NOMO-1 treated with dmso at 0.1 percent for 144 hours (cell line): ENCODE results near the gene TOMM20L.
"Not testable (repeated sequence)": the region's sequence is repeated elsewhere in the genome, so short reads cannot be mapped to it uniquely, and the experiment has no call there.

Experiments used
- DNase-seq: peaks from one replicate; lab custom pipeline; 2025; ENCODE audit not compliant: unreplicated experiment; lab: John Stamatoyannopoulos, UW

Gene TOMM20L

DNA sequence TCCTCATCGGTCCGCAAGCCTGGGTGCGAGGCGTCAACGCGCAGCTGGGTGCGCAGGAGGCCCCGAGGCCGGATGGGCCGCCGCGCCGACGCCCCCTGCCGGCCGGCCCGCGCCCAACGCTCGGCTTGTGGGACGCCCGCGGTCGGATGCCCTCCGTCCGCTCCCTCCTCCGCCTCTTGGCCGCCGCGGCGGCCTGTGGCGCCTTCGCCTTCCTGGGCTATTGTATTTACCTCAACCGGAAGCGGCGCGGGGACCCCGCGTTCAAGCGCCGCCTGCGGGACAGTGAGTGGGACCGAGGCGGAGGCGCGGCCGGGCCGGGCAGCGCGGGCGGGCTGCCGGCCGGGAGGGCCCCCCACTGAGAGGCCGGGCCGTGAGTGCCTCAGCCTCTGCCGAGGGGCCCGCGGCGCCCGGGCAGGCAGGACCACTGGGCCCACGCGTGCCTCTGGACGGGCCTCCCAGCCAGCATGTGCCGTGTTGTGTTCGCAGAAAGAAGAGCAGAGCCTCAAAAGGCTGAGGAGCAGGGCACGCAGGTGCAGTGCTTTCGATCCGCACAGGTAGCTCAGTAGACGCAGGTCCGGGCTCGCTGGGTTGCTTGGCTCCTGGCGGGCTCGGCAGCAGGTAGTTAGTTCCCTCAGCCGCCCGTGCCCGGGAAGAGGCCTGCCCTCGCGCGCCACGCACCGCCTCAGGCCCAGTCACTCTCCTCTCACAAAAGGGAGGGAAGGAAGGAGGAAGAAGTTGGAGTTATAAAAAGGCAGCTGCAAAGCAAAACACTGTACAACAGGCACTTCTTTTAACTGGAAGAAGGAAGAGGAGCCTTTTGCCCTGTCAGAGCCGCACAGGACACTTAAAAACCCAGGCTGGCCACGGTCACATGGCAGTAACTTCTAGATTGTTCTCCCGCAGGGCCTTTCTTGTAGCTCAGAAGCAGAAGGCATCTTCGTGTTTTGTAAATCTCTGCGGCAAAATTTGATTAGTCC, at the start of gene TOMM20L:
TOMM20L (plus strand) TSS at position 119 of the 977 bp plus-strand sequence; CDS start at position 147, 28 bp downstream.
- DNase-seq = peak; percentile 41

DNA sequence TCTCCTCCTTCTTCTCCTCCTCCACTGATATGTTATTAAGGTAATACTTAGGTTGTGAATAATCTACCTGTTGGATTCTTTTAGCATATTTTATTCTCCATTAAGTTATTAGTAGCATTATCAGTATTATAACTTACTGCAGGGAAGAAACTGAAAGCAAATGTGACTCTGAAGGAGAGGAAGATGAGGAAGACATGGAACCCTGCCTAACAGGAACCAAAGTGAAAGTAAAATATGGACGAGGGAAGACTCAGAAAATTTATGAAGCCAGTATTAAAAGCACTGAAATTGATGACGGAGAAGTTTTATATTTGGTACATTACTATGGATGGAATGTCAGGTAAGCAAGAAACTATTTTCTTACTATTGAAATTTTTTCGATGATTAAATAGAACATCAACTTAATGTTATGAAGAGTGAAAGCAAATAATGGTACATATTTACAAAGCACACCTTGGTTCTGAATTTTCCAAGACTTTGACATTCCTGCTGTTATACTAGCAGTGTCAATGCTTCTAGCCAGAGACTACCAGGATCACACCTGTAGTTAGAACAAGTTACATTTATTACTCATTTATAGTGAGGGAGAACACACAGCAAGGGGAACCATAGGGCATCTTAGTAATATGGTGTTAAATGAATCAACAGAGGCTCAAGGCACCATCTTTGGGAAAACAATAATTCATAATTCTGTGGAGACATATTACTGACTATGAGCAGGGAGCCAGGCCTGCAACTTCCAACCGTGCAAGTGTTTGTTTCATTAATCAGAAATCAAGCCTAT, 42.0 kb upstream of the TOMM20L start:
- no peak for DNase-seq

DNA sequence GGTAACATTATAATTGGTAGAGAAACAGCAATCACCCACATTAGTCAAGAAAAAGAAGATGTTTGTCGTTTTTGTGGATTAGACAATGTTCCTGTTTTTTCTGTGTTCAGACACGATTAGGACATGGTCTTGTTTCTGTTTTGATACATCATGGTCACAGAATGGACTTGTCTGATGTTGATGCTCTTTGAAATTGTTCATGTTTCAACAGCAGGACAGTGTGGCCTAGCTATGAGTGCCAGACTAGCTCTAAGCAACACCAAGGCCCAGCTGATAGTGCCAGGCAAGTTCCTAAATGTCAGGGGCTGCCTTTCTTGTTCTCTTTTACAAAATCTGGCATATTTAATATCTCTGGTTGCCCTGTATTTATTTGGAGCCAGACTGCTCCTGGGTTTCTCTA, 40.9 kb upstream of the TOMM20L start:
- no peak for DNase-seq

DNA sequence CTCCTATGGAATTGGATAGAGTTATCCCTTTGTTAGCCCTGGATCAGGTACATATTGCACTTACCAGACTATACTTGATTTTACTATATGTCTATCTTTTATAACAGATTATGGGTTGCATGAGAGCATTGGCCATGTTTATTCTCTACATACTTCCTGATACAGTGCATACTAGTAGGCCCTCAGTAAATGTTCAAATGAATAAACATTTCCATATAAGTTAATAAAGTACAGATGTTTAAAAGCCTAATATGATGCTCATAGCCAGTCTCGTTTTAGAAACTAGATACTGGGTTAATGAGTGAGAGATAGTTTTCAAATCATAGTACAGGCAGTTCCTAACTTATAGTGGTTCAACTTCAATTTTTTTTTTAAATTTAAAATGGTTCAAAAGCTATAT, 39.5 kb upstream of the TOMM20L start:
- no peak for DNase-seq

DNA sequence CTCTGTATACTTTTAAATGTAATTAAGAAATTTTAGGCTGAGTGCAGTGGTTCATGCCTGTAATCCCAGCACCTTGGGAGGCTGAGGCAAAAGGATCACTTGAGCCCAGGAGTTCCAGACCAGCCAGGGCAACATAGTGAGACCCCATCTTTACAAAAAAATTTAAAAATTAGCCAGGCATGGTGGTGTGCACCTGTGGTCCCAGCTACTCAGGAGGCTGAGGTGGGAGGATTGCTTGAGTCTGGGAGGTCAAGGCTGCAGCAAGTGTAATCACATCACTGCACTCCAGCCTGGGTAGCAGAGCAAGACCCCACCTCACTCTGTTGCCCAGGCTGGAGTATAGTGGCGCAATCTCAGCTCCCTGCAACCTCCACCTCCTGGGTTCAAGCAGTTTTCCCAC, 33.5 kb upstream of the TOMM20L start:
- DNase-seq = not testable (repeated sequence)

DNA sequence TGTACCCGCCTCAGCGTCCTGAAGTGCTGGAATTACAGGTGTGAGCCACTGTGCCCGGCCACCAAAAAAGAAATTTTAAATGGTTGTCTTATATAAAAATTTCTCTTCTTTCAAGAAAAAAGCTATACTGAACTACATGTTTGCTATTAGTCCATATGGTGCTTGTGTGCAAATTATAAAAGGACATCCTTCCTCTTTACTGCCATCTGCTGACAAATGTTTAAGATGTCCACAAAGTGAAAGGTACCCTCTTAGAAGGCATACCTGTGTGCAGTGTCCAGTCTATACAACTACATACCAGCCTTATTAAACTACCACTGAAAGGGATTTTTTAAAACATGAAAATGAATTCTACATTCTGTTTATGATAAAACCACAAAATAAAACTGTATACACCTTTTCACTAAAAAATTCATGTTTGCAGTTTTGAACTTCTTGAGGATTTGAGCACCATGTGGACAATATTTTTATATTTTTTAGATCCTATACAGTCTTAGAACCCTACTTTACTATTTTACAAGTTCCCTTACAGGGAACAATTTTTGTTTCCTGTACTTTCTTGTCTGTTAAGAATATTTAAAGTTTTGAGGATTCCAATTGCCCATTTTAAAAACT, 32.8 kb upstream of the TOMM20L start:
- DNase-seq = no peak

DNA sequence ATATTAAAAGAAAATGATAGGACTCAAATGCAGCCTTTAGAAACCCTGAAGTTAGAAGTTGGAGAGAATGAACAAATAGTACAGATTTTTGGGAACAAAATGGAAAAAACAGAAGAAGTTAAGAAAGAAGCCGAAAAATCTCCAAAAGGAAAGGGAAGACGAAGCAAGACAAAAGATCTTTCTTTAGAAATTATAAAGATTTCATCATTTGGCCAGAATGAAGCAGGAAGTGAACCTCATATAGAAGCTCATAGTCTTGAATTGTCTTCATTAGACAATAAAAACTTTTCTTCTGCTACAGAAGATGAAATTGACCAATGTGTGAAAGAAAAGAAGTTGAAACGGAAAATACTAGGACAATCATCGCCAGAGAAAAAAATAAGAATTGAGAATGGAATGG, 31.4 kb upstream of the TOMM20L start:
- no peak for DNase-seq

DNA sequence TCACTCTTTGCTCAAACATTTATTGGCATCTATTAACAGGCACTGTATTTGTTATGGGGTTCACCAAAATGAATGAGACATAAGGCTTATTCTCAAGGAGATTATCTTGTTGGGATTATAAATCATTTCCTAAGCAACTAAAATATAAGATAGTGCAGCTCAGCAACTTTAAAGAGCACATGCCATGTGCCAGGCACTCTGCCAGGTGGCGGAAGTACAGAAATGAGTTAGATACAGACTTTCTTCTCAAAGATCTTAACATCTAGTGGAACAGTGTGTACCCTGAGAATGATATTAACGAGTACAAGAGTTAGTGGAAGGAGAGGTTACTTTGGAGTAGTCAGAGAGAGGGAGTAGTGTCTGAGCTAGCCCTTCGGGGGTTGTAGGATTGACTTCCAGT, 28.4 kb upstream of the TOMM20L start:
- DNase-seq = no peak

DNA sequence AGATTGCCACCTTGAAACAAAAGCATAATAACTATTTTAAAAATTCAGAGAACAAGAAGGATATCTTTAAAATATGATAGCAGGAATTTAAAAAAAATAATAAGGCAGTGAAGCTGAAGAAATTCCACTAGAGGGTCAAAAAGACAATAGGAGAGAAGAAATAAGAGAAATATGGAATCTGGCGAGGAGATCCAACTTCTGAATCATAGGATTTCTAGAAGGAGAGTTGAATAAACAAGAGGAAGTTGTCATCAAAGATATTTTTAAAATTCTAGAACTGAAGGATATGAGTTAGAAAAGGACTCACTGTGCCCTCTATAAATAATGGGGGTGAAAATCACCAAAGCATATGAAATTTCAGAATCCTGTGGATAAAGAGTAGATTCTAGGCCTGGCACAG, 26.8 kb upstream of the TOMM20L start:
- no peak for DNase-seq

DNA sequence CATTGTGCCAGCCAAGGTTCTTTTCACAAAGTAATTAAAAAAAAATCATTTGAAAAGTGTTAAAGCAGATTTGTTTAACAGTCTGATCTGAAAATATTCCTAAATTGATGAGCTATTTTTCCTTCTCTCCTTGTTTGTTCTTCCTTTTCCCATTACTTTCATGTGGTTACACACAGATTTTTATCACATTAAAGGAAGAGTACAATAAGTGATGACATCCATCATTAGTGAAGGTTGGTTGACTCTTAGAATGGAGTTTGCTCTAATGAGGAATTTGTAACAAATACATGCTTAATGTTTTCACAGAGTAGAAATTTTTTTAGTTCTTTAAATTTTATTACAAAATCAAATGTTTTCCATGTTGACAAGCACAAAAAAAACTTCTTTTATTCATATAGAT, 18.9 kb upstream of the TOMM20L start:
- no peak for DNase-seq

DNA sequence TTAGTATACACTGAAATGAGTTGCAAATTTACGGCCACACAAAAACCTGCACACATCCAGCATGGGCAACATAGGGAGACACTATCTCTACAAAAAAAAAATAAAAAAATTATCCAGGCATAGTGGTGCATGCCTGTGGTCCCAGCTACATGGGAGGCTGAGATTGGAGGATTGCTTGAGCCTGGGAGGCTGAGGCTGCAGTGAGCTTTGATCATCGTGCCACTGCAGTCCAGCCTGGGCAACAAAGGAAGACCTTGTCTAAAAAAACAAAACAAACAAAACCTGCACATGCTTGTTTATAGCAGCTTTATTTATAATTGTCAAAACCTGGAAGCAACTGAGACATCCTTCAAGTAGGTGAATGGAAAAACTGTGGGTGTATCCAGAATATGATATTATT, 4.9 kb upstream of the TOMM20L start:
- DNase-seq = no peak

DNA sequence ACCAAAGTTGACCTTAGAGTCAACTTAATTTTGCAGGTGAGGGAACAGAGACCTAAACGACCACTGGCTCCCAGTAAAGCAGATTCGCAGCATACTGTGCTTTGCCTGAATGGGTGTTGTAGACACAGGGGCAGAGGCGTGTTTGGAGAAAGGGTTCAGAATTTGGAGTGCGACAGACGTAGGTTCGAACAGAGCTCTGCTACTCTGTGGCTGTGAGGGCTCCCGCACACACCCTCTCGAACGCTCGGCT, 243 bp upstream of the TOMM20L start:
- no peak for DNase-seq

DNA sequence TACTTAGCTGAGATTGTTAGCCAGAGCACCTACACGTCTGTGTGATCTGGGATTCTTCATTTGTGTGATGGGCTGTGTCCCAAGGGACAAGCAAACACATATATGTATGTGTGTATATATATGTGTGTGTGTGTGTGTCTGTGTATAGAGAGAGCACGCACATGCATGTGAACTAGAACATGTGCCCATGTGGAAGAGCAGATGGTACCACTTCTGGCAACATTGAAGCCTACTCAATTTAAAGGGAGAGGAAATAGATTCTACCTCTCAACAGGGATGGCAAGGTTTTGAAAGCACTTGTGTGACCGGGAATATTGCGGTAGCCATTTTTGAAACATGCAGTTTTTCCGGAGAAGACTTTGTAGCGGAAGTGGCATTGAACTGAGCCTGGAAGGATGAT, 1.4 kb downstream of the TOMM20L start:
- no peak for DNase-seq

DNA sequence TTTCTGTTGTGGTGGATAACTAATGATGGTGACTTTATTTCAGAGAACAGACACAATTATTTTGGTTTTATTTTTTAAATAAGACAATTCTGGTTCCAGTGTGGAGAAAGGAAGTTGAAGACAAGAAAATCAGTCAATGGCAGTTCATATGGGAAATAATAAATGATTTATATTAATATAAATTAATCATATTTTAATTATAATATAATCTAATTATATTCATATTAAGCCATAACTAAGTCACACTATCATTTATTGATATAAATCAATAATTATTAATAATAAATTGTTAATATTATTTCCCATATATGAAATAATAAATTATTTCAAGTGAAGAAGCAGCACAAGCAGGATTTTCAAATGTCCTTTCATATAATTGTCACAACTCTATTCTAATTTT, 2.8 kb downstream of the TOMM20L start:
- DNase-seq = no peak

DNA sequence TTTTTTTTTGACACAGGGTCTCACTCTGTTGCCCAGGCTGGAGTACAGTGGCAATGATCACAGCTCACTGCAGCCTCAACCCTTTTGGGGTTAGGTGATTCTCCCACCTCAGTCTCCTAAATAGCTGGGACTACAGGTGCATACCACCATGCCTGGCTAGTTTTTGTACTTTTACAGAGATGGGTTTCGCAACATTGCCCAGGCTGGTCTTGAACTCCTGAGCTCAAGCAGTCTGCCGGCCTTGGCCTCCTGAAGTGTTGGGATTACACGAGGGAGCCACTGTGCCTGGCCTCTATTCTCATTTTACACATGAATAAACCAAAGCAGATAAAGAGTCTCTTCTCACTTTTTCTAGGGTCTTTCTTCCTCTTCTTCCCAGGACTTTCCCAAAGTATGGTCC, 3.2 kb downstream of the TOMM20L start:
- DNase-seq = no peak

DNA sequence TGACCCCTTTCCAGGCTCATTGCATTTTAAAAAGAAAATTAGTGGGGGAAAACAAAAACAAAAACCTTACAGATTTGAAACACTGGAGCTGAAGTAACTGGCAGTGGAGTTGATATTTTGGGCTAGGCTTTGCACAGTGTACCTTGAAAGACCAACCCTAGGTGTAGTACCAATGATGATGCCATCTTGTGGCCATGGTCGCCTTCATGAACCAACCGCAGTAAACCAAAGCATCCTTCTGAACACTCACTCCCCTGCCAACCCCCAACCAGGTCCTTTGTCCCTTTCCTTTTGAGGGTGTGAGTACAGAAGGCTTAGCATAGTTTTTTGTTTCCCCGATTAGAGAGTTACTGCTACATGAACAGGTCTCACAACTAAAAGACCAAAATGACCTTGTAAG, 5.9 kb downstream of the TOMM20L start:
- DNase-seq = no peak

DNA sequence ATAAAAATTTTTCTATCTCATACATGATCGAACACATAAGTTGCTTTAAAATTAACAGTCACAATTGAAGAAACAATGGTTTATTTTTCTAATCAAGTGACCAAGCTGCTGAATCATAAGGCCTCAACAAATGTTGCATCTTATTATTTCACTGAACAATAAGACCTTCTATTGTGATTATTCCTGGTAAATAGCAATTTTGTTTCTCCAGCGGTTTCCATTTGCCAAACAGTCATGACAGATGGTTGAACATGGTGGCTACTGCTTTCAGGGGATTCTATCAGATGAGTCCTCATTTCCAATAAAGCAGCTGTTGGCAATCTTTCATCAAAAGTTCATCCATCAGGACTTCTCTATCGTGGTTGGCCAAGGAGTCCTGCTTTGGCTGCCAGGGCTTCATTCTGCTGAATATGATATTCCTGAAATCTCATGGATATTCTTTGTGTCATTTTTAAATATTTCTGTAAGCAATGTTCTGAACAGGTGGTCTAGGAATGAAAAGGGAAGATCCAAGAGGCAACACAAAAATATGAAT, 13.0 kb downstream of the TOMM20L start:
- no peak for DNase-seq

DNA sequence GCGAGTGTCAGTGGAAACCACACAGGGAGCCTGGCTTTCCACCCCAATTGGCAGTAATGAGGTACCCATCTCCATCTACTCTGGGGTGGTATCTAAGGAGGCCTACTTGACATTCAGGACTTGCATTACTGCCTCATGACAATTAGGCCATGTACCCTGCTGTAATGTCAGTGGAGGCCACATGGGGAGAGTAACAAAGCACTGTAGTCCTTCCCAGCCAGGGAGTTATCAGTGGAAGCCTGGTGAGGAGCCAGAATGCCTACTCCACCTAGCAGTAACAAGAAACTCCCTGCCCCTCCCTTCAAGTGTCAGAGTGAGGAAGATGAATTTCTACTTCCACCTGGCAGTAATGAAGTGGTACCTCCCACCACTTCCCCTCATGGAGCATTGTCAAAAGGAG, 19.1 kb downstream of the TOMM20L start:
- DNase-seq = no peak

DNA sequence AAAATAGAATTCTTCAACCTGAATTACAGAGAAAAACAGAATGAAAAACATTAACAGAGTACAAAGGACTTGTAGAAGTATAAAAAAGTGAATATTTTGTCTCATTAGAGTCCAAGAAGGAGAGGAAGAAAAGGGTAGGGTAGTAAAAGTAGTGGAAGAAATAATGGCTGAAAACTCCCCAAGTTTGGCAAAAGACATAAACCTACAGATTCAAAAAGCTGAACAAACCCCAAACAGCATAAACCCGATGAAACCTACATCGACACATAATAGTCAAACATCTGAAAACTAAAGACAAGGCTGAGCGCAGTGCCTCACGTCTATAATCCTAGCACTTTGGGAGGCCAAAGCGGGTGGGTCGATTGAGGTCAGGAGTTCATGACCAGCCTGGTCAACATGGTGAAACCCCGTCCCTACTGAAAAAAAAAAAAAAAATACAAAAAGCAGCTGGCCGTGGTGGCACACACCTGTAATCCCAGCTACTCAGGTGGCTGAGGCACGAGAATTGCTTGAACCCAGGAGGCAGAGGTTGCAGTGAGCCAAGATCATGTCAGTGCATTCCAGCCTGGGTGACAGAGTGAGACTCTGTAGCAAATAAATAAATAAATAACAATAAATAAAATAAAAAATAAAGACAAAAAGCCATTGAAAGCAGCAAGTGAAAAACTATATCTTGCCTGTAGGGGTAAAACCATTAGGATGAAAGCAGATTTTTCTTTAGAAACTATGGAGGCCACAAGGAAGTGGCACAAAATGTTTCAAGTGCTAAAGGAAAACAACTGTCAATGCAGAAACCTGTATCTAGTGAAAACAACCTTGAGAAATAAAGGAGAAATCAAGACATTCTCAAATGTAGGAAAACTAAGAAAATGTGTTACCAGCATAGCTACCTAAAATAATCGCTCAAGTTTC, 20.2 kb downstream of the TOMM20L start:
- no peak for DNase-seq

DNA sequence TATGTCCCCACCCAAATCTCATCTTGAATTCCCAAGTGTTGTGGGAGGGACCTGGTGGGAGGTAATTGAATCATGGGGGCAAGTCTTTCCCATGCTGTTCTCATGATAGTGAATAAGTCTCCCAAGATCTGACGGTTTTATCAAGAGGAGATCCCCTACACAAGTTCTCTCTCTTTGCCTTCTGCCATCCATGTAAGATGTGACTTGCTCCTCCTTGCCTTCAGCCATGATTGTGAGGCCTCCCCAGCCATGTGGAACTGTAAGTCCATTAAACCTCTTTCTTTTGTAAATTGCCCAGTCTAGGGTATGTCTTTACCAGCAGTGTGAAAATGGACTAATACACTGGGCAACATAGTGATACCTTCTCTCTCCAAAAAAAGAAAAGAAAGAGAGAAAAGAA, 21.2 kb downstream of the TOMM20L start:
- DNase-seq = not testable (repeated sequence)
